Common myeloid progenitor, CD34-positive (primary cell): ENCODE results near the gene UTP25.
"Not testable (repeated sequence)": the region's sequence is repeated elsewhere in the genome, so short reads cannot be mapped to it uniquely, and the experiment has no call there.

Experiments used
- CTCF ChIA-PET: fragments of 350-600 bp; sonication (Branson Sonifier 250); formaldehyde crosslinking; loops from one replicate; lab custom pipeline; 2021; ENCODE audit warnings: antibody characterized with exemption; lab: Charles Lee
- POLR2A ChIA-PET: fragments of 350-600 bp; sonication (Branson Sonifier 250); formaldehyde crosslinking; loops from one replicate; lab custom pipeline; 2021; ENCODE audit warnings: antibody characterized with exemption; lab: Charles Lee
- DNase-seq, 3 donors: peaks; one replicate each; pipeline versions ENCODE4 v3.0.0 to v3.0.0-alpha.2; 2013
- H3K27ac ChIP-seq, 2 experiments: 1 replicate in 1 of 2; 2 replicates in 1 of 2; pipeline ENCODE4 v1.7.0; 2013; ENCODE audit warnings: inconsistent platforms in 2 of 2, low read length in 2 of 2, mild to moderate bottlenecking in 2 of 2, low read depth in 1 of 2, moderate library complexity in 1 of 2; ENCODE audit not compliant: severe bottlenecking in 2 of 2, insufficient read depth in 1 of 2, poor library complexity in 1 of 2
- H3K27me3 ChIP-seq, 5 experiments: replicated peaks in 2 of 5; 1 replicate in 3 of 5; 2 replicates in 2 of 5; pipeline versions ENCODE4 v1.6.1 to v1.7.0; 2013; ENCODE audit warnings: low read length in 4 of 5, mild to moderate bottlenecking in 2 of 5, moderate library complexity in 2 of 5, inconsistent platforms in 1 of 5; ENCODE audit not compliant: insufficient read depth in 5 of 5, control insufficient read depth in 4 of 5
- H3K36me3 ChIP-seq, 4 experiments: 1 replicate in 2 of 4; 2 replicates in 2 of 4; pipeline versions ENCODE4 v1.6.1 to v1.7.0; 2013; ENCODE audit warnings: low read length in 3 of 4, control low read depth in 1 of 4, mild to moderate bottlenecking in 1 of 4; ENCODE audit not compliant: control insufficient read depth in 4 of 4, insufficient read depth in 4 of 4
- H3K4me1 ChIP-seq, 4 experiments: 1 replicate in 3 of 4; 2 replicates in 1 of 4; pipeline versions ENCODE4 v1.6.1 to v1.7.1; 2013; ENCODE audit warnings: low read length in 3 of 4, mild to moderate bottlenecking in 3 of 4, control low read depth in 1 of 4, inconsistent platforms in 1 of 4, moderate library complexity in 1 of 4; ENCODE audit not compliant: control insufficient read depth in 4 of 4, insufficient read depth in 4 of 4; ENCODE audit errors: control extremely low read depth in 1 of 4
- H3K4me3 ChIP-seq, 7 experiments: 1 replicate in 4 of 7; 2 replicates in 3 of 7; pipeline versions ENCODE4 v1.5.1 to v1.7.0; 2013; ENCODE audit warnings: mild to moderate bottlenecking in 7 of 7, low read length in 6 of 7, moderate library complexity in 6 of 7, inconsistent platforms in 2 of 7, low read depth in 2 of 7, control low read depth in 1 of 7; ENCODE audit not compliant: insufficient read depth in 4 of 7, control insufficient read depth in 1 of 7; ENCODE audit errors: extremely low read depth in 1 of 7
- H3K9me3 ChIP-seq, 5 experiments: 1 replicate in 4 of 5; 2 replicates in 1 of 5; pipeline versions ENCODE4 v1.6.1 to v1.7.1; 2013; ENCODE audit warnings: low read length in 4 of 5, mild to moderate bottlenecking in 2 of 5, inconsistent platforms in 1 of 5, low read depth in 1 of 5, moderate library complexity in 1 of 5; ENCODE audit not compliant: control insufficient read depth in 4 of 5, insufficient read depth in 2 of 5; ENCODE audit errors: control extremely low read depth in 1 of 5
- WGBS: methylation state at CpG from one replicate; pipeline ENCODE4 v1.1.5; 2013; ENCODE audit not compliant: insufficient coverage; 5-methylcytosine and 5-hydroxymethylcytosine counted together

UTP25 gene

DNA sequence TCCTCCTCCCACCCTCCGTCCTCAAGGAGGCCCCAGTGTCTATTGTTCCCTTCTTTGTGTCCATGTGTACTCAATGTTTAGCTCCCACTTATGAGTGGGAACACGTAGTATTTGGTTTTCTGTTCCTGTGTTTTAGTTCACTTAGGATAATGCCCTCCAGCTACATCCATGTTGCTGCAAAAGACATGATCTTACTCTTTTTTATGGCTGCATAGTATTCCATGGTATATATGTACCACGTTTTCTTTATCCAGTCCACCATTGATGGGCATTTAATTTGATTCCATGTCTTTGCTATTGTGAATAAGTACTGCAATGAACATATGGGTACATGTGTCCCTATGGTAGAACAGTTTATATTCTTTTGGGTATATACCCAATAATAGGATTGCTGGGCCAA, 34.1 kb upstream of the UTP25 start:
- H3K36me3 ChIP-seq, H3K27ac ChIP-seq, POLR2A ChIA-PET, H3K9me3 ChIP-seq, H3K4me3 ChIP-seq, H3K4me1 ChIP-seq, H3K27me3 ChIP-seq, DNase-seq: not testable (repeated sequence)
- CTCF ChIA-PET, result interaction anchor here (1.2 kb wide), 1 partner anchor 22 kb away, joined by 3 read pairs; no protein-coding TSS in a partner anchor
- WGBS, result 100% methylated on average over 2 of the region's 3 CpGs

DNA sequence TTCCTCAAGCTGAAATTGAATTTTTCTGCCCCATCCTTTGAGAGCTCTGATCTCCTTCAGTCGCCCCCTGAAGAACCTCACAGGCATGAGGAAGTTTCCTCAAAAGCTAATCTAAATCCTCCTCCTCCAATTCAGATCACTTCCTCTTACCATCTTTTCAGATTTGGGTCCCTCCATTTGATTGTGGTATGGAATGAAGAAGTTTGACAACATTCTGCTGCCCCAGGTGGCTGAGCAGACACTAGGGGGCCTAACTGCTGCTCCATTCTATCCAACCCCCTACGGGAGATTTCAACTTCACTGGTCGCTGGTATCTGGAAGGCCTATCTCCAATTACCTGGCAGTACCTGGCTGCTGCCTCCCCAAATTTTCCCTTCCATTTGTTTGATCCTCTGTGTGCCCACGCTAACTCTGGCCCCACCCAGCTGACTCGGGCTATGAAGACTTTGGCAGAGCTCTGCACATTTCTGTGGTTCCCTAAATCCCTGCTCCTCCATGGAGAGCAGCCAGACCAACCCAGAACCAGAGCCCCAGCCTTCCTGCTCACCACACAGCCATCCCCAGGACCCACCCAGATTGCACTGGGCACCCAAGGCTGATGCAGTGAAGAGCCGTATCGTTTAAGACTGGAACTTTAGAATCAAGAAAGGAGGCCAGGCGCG, 29.7 kb upstream of the UTP25 start:
- peak in 2 of 3 donors; percentile 29 to 31 for DNase-seq
- Histone ChIP-seq H3K27me3 (peaks cover 0 to 2% (median 0%) of the 10 kb centered on the region in 5 experiments), H3K4me3 (no peak overlapping the region), H3K27ac (no peak overlapping the region), H3K4me1 (no peaks in the 10 kb centered on the region), H3K9me3 (no peaks in the 10 kb centered on the region), H3K36me3 (no peaks in the 10 kb centered on the region)
- 95% methylated on average over 7 of the region's 9 CpGs for WGBS
- ChIA-PET CTCF (interaction anchor here (1.0 to 2.0 kb wide), 3 partner anchors 8 to 26 kb away, joined by 3 to 6 read pairs (median 4); no protein-coding TSS in a partner anchor), POLR2A (no interaction called here)

DNA sequence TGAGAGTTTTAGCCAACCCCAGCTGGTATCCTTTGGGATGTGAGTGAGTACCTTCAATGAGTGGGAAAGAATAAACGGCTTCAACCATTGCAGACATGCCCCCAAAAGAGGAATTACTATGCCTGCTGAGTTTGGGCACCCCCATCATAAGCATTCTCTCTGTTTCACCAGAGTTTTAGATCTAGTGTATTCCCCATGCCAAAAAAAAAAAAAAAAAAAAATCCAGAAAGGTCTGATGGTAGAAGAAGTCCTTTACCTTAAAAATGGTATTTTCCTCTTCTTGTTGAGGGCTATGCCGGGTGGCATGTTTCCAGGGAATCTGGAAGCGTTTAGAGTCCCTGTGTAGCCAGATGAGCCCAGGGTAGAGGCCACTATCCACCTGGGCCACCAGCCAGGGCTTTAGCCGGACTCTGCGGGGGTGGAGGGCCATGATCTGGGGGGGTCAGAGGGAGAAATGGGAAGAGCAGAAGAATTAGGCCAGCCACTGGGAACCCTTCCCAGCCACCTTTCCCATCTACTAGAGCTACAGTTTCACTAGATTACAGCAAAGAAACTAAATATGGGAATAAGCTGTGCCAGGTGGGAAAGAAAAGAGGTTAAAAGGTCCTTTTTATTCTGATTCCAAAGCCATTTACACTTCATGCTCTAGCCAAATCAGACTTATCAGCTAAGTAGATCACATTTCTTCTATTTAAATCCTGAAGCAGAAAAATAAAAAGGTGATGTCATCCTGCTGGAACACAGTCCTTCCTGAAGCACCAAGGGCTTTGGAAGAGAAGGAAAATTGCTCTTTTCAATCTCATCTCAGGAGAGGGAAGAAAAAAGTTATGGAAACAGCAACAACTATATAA, 26.6 kb upstream of the UTP25 start:
- Histone ChIP-seq H3K36me3 (no peaks in the 10 kb centered on the region), H3K9me3 (no peaks in the 10 kb centered on the region), H3K27me3 (peaks cover 0 to 14% (median 2%) of the 10 kb centered on the region in 5 experiments), H3K4me3 (no peak overlapping the region), H3K4me1 (peaks cover 0 to 9% (median 5%) of the 10 kb centered on the region in 4 experiments), H3K27ac (no peak overlapping the region)
- 100% methylated on average over 1 of the region's 5 CpGs for WGBS
- no peak for DNase-seq
- CTCF ChIA-PET, result interaction anchor here (0.6 to 3.7 kb wide), 3 partner anchors 10 to 23 kb away, joined by 3 to 14 read pairs (median 3); partner anchors contain the start of gene C1orf74
- POLR2A ChIA-PET, result no interaction called here

DNA sequence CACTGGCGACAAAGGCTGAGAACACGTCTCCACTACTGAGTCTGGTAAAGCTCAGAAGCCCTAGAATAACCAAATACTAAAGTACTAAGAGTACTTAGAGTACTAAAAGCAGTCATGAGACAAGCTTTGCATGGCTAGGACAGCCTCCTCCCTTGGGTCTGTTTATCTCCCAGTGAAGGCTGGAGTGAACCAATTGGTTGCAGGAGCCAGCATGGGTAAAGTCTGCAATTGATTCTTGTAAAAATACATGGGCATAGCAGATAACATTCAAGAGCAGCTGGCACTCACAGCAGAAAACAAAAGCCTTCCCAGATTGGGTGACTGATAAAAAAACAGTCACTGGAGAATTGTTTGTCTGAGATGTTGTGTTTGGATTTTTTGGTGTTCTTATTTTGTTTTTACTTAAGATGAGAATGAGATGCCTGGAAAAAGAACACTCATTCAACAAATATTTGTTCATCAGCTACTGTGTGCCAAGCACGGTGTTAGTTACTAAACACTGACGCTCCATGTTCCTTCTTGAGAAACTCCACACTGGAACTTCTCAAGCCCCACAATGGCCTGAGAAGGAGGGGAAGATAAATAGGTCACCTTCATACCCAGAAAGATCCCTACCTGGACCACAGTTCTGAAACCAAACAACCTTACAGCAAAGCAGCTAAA, 25.5 kb upstream of the UTP25 start:
- Histone ChIP-seq H3K4me3 (no peak overlapping the region), H3K9me3 (no peaks in the 10 kb centered on the region), H3K27me3 (peaks cover 0 to 14% (median 2%) of the 10 kb centered on the region in 5 experiments), H3K4me1 (peaks cover 0 to 12% (median 5%) of the 10 kb centered on the region in 4 experiments), H3K27ac (no peak overlapping the region), H3K36me3 (no peaks in the 10 kb centered on the region)
- peak in 2 of 3 donors; percentile 22 to 55 for DNase-seq
- 100% methylated on average over 2 of the region's 4 CpGs for WGBS
- ChIA-PET POLR2A (no interaction called here), CTCF (interaction anchor here (1.0 to 3.7 kb wide), 2 partner anchors 17 to 21 kb away, joined by 3 to 14 read pairs; partner anchors contain the start of gene C1orf74)

DNA sequence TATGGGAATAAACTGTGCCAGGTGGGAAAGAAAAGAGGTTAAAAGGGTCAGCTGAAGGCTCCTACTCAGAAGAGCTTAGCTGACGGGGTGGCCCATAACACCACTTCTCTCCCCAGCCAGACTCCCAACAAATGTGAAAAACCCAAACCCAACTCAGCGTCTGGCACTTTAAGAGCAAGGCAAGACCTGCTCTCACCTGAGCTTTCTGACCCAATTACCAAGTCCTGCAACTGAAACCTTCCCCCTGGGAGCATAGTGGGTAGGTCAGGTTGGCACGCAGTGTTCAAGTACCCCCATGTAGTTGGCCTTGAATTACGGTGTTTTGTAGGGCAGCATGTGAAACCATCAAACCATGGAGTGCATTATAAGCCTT, 25.0 kb upstream of the UTP25 start:
- CTCF ChIA-PET, result interaction anchor here (3.7 kb wide), 1 partner anchor 21 kb away, joined by 14 read pairs; no protein-coding TSS in a partner anchor
- WGBS, result 96% methylated on average over 4 of the region's 4 CpGs
- peaks cover 0 to 14% (median 2%) of the 10 kb centered on the region in 5 experiments for H3K27me3 ChIP-seq
- H3K4me1 ChIP-seq, result peaks cover 0 to 12% (median 5%) of the 10 kb centered on the region in 4 experiments
- POLR2A ChIA-PET, result no interaction called here
- DNase-seq, result no peak
- no peaks in the 10 kb centered on the region for H3K36me3 ChIP-seq
- H3K27ac ChIP-seq, result no peak overlapping the region
- H3K9me3 ChIP-seq, result no peaks in the 10 kb centered on the region
- no peak overlapping the region for H3K4me3 ChIP-seq

DNA sequence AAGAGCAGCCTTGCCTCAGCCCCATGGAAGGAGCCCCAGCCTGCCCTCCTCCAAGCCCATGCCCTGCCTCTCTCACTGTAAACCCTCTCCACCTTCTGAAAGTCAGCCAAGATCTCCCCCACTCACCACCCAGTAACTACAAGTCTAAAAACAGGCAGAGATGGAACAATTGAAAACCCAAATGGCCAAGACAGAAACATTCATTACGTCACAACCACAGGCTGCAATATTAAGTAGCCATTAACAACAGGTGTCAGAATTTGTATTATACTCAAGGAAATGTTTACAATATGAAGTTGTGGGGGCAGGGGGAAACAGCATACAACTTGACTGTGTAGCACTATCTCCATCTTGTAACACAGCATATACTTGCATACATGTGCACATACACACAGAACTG, 24.2 kb upstream of the UTP25 start:
- no CpG with 5 or more reads among the region's 1 CpG for WGBS
- no peak overlapping the region for H3K4me3 ChIP-seq
- POLR2A ChIA-PET, result no interaction called here
- no peaks in the 10 kb centered on the region for H3K36me3 ChIP-seq
- CTCF ChIA-PET, result interaction anchor here (3.7 kb wide), 1 partner anchor 20 kb away, joined by 14 read pairs; no protein-coding TSS in a partner anchor
- no peak overlapping the region for H3K27ac ChIP-seq
- no peak for DNase-seq
- peaks cover 0 to 12% (median 5%) of the 10 kb centered on the region in 4 experiments for H3K4me1 ChIP-seq
- H3K9me3 ChIP-seq, result no peaks in the 10 kb centered on the region
- H3K27me3 ChIP-seq, result peaks cover 0 to 14% (median 2%) of the 10 kb centered on the region in 5 experiments
